ENCODE measurements around the gene IGBP1. TPM values are rescaled to one million over a fixed set of nuclear protein-coding genes. Genes with fewer than 3 reads are reported as not detected.
"Not testable (repeated sequence)": the region's sequence is repeated elsewhere in the genome, so short reads cannot be mapped to it uniquely, and the experiment has no call there.

IGBP1 gene
- total RNA-seq, 2 experiments from 2014 or later: 63.7 to 64.4 TPM

GRCh38 chrX:70201732-70202131 lies 68.5 kb downstream of the IGBP1 start:
- H3K4me3 Mint-ChIP-seq: no peak overlapping the region
- POLR2A ChIA-PET: no interaction called here
- H3K27me3 Mint-ChIP-seq: no peaks in the 10 kb centered on the region
- intact Hi-C loops (cut with DNase I, micrococcal nuclease): no loop called here
- H3K27ac ChIP-seq (ENCODE audit: low read depth in 1 of 2, low read length in 2 of 2): no peak overlapping the region
- ATAC-seq (ENCODE audit: poor library complexity) (no peak), DNase-seq (no peak)
- no peak for TF ChIP-seq CTCF (IDR thresholded peaks at IDR 0.05)
- H3K4me3 ChIP-seq (ENCODE audit: low read length): no peak overlapping the region
- H3K9me3 ChIP-seq (ENCODE audit: control insufficient read depth in 1 of 2, insufficient read depth in 1 of 2, low read length in 2 of 2): no peaks in the 10 kb centered on the region
- CTCF ChIA-PET: no interaction called here
- no peaks in the 10 kb centered on the region for H3K36me3 ChIP-seq (ENCODE audit: insufficient read depth, low read length)
- H3K9me3 Mint-ChIP-seq: no peaks in the 10 kb centered on the region
- no peaks in the 10 kb centered on the region for H3K36me3 Mint-ChIP-seq (ENCODE audit: low read depth)
- no peaks in the 10 kb centered on the region for H3K27me3 ChIP-seq (ENCODE audit: control insufficient read depth in 1 of 2, insufficient read depth in 2 of 2, low read length in 2 of 2)
- no peak overlapping the region for H3K27ac Mint-ChIP-seq
- no peaks in the 10 kb centered on the region for H3K4me1 ChIP-seq (ENCODE audit: insufficient read depth, low read length)
- H3K4me1 Mint-ChIP-seq (ENCODE audit: low read depth): no peaks in the 10 kb centered on the region

- DNase-seq (no peak), ATAC-seq (ENCODE audit: poor library complexity) (no peak)
- H3K27ac Mint-ChIP-seq: no peak overlapping the region
- H3K9me3 Mint-ChIP-seq: no peaks in the 10 kb centered on the region
- no peak overlapping the region for H3K4me3 ChIP-seq (ENCODE audit: low read length)
- H3K36me3 Mint-ChIP-seq (ENCODE audit: low read depth): no peaks in the 10 kb centered on the region
- H3K4me3 Mint-ChIP-seq: no peak overlapping the region
- H3K4me1 Mint-ChIP-seq (ENCODE audit: low read depth): no peaks in the 10 kb centered on the region
- H3K27ac ChIP-seq (ENCODE audit: low read depth in 1 of 2, low read length in 2 of 2): no peak overlapping the region
- H3K27me3 Mint-ChIP-seq: no peaks in the 10 kb centered on the region
- H3K9me3 ChIP-seq (ENCODE audit: control insufficient read depth in 1 of 2, insufficient read depth in 1 of 2, low read length in 2 of 2): no peaks in the 10 kb centered on the region
- no peaks in the 10 kb centered on the region for H3K4me1 ChIP-seq (ENCODE audit: insufficient read depth, low read length)
- intact Hi-C loops (cut with DNase I, micrococcal nuclease): no loop called here
- no peak for TF ChIP-seq CTCF (IDR thresholded peaks at IDR 0.05)
- H3K27me3 ChIP-seq (ENCODE audit: control insufficient read depth in 1 of 2, insufficient read depth in 2 of 2, low read length in 2 of 2): no peaks in the 10 kb centered on the region
- no peaks in the 10 kb centered on the region for H3K36me3 ChIP-seq (ENCODE audit: insufficient read depth, low read length)
- CTCF ChIA-PET: interaction anchor here (1.1 kb wide), 1 partner anchor 12 kb away, joined by 3 read pairs; no protein-coding TSS in a partner anchor
- POLR2A ChIA-PET: no interaction called here
Observed at GRCh38 chrX:70208479-70208878, 75.2 kb downstream of the IGBP1 start.

- POLR2A ChIA-PET, CTCF ChIA-PET: not testable (repeated sequence)
Observed at GRCh38 chrX:70209570-70209969, 76.3 kb downstream of the IGBP1 start.

More at GRCh38 chrX:70209570-70209969, 76.3 kb downstream of the IGBP1 start:
- H3K27me3 Mint-ChIP-seq; H3K9me3 ChIP-seq (ENCODE audit: control insufficient read depth in 1 of 2, insufficient read depth in 1 of 2, low read length in 2 of 2); H3K4me1 ChIP-seq (ENCODE audit: insufficient read depth, low read length); DNase-seq; H3K4me1 Mint-ChIP-seq (ENCODE audit: low read depth); H3K27ac ChIP-seq (ENCODE audit: low read depth in 1 of 2, low read length in 2 of 2); ATAC-seq (ENCODE audit: poor library complexity); H3K36me3 ChIP-seq (ENCODE audit: insufficient read depth, low read length); H3K36me3 Mint-ChIP-seq (ENCODE audit: low read depth); H3K27ac Mint-ChIP-seq; intact Hi-C loops (cut with DNase I, micrococcal nuclease); H3K9me3 Mint-ChIP-seq; H3K4me3 ChIP-seq (ENCODE audit: low read length); H3K4me3 Mint-ChIP-seq; H3K27me3 ChIP-seq (ENCODE audit: control insufficient read depth in 1 of 2, insufficient read depth in 2 of 2, low read length in 2 of 2): not testable (repeated sequence)

Other genes with a start within 250 kb of the IGBP1 start
- not detected for gene AWAT2, start 83.5 kb upstream of the IGBP1 start, total RNA-seq
- gene OTUD6A, start 71.0 kb upstream of the IGBP1 start, total RNA-seq: not detected
- gene DGAT2L6, start 44.0 kb downstream of the IGBP1 start, total RNA-seq: not detected
- gene AWAT1, start 101.2 kb downstream of the IGBP1 start, total RNA-seq: not detected
- gene P2RY4, start 126.8 kb downstream of the IGBP1 start, total RNA-seq: under 1 TPM in 1 of 2 experiments, not detected in 1; 0.20 TPM
- gene ARR3, start 134.9 kb downstream of the IGBP1 start, total RNA-seq: not detected
- not detected for gene RAB41, start 148.7 kb downstream of the IGBP1 start, total RNA-seq
- gene PDZD11, start 156.5 kb downstream of the IGBP1 start, total RNA-seq: 1 to 10 TPM; 6.1 to 7.8 TPM
- under 1 TPM; 0.06 to 0.19 TPM for gene KIF4A, start 156.7 kb downstream of the IGBP1 start, total RNA-seq

Data from CD4-positive, alpha-beta T cell (primary cell).